ENCODE measurements around the gene TACC2.
"Not testable (repeated sequence)": the region's sequence is repeated elsewhere in the genome, so short reads cannot be mapped to it uniquely, and the experiment has no call there.

Gene TACC2

DNA sequence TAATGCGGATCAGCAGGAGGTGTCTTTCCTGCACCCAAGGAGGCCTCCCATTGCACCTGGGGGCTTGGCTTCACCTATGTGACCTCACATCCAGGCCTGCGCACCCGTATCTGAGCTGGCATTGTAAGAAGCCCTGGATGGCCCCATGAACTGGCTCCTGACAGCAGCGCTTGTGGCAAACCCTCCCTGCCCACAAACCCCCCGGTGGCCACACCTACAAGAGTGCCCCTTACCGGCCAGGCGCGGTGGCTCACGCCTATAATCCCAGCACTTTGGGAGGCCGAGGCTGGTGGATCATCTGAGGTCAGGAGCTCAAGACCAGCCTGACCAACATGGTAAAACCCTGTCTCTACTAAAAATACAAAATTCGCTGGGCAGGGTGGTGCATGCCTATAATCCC, 107.2 kb downstream of the TACC2 start:
- not testable (repeated sequence) for DNase-seq

DNA sequence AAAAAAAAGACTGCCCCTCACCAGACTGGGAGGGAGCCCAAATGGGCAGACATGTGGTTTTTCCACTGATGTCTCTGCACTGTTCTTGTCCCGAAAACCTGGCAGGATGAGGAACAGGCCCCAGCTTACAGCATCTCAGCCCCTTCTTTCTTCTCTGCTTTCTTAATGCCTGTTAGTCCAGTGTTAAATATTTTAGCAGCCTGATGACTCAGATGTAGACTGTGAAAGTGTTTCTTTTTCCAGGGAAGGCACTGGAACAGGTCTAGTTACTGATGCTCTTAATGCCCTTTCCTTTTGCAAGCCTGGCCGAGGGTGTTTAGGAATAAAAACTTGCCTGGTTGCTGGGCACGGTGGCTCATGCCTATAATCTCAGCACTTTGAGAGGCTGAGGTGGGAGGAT, 107.7 kb downstream of the TACC2 start:
- DNase-seq, result no peak

DNA sequence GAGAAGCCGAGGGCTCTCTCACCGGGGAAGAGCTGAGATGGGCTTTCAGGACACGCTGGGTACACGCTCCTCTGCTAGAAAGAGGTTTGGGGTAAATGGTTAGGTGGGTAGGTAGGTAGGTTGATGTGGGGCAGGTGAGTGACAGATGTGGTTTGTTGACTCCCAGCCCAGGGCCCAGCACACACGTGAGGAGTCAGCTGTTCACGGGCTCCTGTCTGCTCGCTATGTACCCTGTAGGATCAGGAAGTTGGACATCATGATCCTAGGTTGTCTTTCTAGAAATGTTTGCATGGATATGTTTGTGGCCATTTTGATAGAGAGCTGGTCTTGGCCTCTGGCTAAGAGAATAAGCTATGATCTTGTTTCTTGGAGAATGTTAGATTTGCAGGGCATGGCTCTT, 109.0 kb downstream of the TACC2 start:
- no peak for DNase-seq

DNA sequence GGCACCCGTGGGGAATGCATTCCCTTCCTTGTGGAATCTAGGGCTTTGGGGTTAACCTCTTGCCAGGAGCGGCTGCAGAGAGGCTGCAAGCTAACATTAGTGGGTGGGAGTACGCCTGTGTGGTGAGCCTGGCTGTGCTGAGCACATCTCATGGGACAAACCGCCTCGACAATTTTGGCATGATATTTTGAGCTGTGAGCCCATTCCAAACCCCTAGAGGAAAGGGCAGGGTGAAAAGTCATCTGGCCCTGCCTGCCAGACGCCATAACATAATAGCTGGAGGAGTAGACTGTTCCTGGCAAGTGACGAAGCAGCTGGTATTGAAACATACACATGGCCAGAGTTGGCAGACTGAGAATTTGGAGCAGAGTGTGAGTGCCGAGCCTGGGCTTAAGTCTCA, 110.0 kb downstream of the TACC2 start:
- no peak for DNase-seq

DNA sequence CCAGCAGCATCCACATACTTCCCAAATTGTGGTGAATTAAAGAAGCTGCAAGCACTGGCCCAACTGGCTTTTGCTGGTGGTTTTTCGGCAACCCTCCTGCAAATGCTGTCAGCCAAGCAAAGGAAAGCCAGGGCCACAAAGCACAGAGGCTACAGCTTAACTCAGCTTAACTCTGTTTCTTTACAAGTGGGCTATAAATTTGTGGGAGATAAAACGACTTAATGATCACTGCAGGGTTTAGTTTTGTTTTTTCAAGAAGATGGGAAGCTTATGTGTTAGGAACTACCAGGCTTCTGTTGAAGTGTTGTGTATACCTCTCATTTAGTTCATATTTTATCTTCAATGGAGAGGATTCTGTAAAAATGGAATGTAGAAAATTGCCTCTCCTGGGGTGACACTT, 110.6 kb downstream of the TACC2 start:
- DNase-seq, result no peak

DNA sequence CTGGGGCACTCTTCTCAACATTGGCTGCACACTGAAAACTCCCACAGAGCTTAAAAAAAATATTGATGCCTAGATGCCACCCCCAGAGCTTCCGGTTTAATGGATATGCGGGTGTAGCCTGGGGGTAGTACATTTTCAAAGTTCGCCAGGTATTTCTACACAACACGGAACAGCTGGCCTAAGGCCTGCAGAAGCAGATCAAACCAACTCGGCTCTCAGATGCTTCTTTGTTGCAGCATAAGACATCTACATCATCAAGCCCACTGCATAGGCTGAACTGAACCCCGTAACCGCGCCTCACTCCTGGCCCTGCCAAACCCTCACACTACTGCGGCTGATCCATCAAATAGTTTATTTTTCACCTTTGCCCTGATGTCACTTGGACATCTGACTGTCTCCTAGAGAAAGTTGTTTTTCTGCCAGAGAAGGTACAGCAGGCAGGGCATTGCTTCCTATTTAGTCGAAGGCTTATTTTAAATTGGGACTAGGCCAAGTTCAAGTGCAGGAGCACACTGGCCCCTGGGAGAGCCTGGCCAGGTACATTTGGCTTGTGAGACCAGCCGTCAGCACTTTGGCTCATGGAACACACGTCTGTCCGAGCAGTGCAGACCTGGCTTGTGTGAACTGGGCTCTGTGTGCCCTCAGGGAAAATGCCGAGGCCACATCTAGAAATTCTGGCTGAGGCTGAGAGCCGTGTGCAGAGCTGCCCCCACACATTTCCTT, 113.3 kb downstream of the TACC2 start:
- DNase-seq, result no peak

DNA sequence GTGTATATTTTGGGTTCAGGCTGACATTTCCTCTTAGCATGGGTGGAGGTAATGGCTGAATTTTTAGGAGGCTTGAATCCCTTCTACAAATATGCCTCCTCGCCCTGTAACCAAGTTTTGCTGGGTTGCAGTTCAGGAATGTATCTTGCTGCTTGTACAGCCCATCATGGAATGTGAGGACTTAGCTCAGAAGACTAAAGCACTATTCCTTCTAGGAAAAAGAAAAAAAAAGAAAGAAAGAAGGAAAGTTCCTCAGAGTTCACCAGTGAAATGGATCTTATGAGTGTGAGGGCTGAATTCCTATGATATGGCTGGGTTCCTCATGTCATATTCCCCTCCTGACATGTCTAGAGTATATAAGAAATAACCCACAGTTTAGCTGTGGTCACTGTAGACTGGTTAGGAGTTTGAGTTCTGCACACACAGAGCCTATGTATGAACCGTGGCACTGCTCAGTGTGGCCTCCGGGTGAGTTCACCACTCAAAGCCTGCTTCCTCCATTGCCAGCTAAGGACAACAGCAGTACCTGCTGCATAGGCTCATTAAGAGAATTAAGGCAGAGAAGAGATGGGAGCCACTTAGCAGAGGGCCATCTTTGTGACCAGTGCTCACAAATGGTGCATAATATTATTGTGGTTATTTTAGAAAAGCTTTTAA, 114.0 kb downstream of the TACC2 start:
- no peak for DNase-seq

DNA sequence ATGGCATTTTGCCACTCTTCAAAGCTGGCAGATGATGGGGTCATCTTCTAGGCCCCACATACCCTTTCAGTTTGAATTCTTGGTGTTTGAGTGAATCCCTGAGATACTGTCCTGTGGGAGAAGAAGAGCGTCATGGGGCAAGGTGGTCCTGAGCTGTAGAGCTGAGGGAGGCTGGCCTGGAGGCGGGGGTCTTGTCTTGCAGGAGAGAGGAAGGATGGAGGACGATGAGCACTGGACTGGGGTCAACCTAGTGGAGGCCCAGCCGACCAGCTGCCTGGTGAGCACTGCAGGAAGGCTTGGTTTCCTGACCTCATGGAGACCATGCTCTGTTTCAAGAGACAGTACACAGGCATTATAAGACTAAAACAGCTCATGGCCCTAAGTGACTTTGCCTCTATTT, 114.6 kb downstream of the TACC2 start:
- DNase-seq, result no peak

DNA sequence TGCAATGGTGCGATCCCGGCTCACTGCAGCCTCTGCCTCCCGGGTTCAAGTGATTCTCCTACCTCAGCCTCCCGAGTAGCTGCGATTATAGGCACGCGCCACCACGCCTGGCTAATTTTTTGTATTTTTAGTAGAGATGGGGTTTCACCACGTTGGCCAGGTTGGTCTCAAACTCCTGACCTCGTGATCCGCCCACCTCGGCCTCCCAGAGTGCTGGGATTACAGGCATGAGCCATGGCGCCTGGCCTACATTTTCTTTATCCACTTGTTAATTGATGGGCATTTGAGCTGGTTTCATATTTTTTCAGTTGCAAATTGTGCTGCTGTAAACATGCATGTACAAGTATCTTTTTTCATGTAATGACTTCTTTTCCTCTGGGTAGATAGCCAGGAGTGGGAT, 119.8 kb downstream of the TACC2 start:
- DNase-seq, result not testable (repeated sequence)

DNA sequence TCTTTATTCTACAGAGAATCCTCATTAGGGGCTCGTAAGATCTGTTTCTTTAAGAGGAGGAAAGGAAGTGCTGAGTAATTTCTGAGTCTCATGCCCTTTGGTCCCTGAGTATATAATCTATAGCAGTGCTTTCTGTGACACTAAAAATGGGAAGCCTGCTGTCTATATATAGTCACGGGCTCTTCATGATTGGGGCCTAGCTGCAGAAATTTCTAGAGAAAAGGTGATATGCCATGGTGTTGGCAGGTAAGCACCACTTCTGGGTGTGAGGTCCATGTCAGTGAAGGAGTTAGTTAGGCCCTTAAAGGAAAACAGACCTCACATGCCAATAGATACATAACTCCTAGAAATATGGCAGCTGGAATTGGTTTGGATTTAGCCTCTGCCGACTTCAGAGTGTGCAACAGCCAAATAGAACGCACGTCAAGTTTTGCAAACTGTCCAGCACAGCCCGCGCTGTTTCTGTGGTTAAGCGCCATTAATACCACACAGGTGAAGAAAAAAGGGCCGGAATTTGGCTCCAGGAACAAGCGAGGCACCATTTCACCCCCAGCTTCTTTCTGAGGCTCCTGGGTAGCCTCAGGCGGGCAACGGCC, 123.2 kb downstream of the TACC2 start:
- peak; percentile 8 for DNase-seq

DNA sequence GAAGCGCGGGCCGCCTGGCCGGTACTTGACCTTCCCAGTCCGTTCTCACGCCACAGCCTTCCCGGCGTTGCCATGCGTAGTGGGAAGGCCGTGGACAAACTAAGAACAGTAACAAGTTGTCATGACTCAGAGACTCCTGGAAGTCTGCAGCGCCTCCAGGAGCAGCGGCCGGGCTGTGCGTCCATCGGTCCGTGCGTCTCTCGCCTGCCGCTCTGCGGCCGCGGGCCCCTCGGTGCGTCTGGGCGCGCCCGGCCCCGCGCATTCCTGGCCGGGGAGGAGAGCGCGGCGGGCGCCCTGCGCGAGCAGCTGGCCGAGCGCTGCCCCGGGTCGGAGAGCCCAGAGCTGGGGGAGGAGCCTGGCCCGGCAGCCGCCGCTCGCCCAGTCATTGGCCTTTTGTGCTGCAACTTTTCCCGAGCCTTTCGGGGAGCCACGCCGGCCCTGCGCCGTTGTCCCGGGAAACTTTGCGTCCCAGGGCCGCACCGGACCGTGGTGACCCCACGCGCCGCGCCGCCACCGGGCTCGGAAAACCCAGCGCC, 123.7 kb downstream of the TACC2 start:
- DNase-seq, result peak; percentile 57

DNA sequence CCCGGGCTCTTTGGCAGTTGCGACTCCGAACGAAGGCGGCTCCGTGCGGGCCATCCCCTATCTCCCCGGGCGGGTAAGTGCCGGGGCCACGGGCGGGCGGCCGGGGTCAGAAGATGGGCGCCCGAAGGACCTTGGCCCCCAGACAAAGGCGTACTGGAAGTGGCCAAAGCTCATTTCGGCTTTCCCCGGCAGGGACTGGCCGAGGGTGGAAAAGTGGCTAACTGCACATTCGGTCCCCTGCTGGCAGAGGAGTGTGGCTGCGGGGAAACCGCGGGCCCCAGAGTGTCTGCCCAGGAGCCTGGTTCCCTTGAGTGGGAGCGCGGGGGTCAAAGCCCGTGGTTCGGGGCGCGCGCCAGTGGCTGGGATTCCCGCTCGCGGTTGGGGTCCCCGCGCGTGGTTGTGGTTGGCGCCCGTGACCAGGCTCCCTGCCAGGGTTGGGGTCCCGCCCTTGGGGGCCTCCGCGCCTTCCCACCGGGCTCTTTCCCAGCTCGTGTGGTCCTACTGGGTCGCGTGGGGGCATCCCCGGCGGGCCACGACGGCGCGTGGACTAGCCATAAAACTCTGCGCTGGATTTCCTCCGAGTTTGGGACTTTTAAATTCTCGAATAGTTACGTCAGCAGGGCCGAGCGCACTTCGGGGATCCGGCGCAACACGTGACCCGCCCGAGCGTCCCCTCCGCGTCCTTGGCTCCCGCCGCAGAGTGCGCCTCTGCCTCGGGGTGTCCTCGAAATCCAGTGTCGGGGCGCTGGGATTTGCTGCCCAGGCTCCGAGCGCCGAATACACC, 124.4 kb downstream of the TACC2 start:
- peak; percentile 59 for DNase-seq

DNA sequence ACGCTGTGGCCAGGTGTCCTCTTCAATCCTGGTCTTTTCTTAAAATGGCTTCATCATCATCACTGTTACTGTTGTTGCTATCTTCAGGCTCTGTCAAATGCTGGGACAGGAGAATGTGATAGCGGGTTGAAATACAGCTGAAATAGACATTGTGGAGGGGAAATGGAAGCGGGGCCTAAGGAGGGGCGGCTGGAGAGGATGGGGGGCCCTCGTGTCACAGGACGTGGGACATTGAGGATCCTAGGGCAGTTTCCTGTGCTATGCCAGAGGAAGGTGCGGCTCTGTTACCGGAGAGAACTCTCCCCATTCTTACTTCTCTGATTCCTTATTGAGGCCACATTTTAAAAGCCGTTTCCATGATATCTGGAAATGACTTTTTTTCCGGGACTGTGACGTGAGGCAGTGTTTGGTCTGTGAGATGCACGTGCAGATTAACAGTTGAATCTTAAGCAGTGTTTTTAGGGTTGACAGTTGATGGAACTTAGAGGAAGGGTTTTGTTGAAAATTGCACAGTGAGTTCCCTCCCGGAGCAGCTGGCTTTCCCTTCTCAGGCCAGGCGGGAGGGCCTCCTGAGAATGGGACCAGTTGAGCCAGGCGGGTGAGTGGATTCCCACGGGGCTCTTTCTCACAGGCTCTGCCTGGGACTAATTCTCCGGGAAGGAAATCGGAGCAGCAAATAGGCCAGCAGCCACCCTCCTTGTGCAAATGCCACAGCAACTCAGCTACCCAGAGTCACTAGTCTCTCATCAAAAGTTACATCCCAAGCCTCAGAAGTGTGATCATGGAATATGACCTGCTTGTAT, 125.2 kb downstream of the TACC2 start:
- DNase-seq, result no peak

DNA sequence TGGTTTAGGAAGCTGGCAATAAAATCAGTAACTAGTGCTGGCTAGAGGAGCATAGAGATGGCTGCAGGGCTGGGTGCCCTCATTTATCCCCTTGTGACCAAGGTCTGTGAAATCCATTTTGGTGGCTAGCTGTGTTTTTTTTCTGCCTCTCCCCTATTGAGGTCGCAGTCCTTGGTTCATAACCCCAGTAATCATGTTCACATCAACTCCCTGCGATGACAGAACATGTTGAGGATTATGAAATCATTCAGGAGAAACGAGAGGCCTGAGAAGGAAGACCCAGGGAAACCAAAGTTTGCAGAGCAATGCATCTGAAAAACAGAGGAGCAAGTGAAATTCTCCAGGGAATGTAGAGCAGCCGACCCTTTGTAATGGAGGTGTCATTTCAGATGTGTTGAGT, 126.9 kb downstream of the TACC2 start:
- DNase-seq, result no peak

DNA sequence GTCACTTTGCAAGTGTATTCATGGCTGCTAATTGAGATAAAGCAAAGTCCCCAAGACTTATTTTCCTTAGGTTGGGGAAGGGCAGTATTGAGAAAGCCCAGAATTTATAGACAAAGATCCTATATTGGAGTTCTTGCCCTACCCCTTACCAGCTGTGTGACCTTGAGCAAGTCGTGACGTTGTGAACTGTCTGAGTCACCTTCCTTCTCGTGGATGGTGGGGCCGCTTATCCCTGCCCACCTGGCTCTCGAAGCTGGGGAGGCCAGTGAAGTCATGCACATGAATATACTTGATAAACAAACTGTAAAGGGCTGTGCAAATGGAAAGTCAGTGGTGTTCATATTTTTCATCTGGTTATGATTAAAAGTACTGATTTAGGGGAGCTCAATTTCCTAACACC, 127.4 kb downstream of the TACC2 start:
- no peak for DNase-seq

DNA sequence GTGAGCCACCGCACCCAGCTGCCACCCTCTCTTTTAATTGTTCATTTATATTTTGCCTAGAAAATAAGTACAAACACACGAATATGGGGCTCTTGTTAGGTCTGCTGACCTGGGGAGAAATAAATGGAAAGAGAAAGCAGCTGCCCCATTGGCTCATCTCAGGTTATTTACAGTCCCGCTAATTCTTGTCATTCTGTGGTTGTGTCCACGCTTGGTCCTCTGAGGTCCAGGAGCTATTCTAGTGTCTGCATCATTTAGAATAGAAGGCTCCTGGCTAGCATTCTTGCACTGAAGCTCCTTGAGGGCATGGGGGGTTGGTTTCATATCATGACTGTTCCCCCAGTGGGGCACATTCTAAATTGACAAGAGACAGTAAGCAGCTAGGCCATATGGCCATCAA, 128.5 kb downstream of the TACC2 start:
- no peak for DNase-seq

DNA sequence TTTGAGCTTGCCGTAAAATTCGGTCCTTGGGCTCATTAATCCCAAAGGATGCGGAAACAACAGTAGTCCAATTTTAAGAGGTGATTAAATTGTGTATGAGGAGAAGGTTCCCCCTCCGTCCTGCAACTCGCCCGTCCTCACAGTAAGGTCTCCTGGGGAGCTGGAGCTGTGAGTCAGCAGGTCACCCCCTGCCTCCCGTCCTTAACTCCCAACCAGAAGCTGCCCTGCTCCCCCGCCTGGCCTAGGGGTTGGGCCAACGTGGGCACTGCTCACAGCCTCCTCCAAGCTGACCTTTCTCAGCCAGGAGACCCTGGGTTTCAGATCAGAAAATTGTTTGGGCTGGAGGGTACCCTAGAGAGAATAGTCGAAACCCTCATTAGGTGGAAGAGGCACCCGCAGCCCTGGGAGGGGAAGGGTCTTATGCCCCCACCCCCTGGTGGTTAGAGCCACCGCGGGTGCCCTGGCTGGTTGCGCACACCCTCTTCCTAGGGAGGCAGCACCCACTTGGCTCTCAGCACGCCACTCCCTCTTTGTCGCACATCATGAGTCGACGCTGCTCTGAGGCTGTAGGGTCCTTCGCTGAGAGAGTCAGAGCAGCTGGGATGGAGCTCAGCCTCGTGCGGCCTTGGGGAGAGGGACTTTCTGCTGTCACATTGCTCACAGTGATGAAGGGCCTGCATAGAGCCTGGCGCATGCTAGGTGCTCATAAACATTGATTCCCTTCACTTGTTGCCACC, 131.2 kb downstream of the TACC2 start:
- no peak for DNase-seq

DNA sequence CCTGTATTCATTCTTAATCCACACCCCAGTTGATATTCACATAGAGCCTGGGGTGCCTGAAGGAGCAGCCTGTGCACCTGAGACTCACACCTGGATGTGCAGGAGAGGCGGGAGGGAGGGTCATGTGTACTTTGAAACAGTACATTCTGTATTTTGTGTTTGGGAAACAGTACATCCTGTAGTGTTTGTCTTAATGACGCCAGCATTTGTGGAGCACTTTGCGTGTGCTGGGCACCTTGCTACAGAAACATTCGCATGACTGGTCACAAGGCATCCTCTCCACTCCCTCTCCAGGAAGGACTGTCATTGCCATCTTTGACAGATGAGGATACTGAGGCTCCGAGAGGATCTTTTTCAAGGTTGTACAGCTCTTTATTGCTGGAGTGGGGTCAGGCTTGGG, 132.1 kb downstream of the TACC2 start:
- DNase-seq, result no peak

DNA sequence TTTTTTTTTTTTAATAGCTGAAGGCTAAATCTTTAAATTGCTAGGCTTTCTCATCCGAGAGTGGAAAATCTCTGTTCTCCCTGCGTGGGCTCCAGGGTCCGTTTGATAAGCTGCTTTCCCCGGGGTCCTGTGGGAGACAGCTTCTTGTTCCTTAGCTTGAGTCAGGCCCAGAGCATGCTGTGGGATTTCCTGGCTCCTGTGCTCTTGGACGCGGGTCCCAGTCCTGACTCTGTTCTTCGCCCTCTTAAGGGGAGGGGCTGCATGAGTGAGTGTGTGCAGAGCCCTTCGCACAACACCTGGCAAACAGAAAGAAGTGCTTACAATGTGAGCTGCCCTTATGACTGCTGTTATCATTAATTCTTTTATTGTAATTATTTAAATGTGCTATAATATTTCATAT, 133.5 kb downstream of the TACC2 start:
- no peak for DNase-seq

DNA sequence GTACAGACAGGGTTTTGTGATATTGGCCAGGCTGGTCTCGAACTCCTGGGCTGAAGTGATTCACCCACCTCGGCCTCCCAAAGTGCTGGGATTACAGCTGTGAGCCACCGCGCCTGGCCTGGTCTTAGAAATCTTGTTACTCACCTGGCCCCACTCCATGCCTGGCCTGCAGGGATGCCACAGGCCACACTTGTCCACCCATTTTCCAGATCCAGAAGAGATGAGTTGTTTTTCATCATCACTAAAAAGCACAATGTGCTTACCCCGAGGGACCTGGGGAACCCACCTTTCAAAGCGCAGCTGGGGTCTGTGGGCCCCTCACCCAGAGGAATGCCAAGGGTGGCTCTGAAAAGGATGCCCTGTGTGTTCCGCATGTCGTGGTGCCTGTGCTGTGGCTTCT, 134.2 kb downstream of the TACC2 start:
- no peak for DNase-seq

DNA sequence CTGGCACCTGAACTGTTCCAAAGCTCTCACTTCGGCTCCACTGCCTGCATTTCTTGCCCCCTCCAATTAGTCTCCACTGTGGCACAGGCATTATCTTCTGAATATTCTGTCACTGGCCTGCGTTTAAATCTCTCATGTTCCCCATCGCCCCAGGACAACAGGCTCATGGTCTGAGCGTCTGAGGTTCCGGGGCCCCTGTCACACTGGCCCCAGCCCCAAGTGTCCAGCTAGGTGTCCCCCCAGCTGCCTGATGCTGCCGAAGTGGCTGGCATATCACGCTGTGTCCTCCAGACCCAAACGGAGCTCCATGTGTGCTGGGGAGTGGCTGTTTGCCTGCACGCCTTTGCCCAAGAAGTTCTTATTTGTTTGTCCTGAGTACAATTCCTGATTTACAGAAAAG, 135.4 kb downstream of the TACC2 start:
- DNase-seq, result no peak

DNA sequence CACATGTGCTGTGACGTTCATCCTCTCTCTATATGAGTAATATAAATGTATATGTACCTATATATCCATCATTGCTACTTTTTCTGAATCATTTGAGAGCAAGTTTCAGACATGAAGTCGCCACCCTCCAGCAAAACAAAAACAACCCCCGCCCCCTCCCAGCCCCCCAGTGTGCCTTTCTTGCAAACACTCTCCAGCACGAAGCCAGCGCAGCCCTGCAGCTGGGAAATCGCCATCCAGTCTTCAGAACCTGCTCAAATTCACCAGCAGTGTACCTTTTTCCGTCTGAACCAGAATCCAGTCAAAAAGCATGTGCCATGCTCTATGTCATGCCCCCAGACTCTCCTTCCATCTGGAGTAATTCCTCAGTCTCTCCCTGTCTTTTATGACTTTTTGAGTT, 135.8 kb downstream of the TACC2 start:
- no peak for DNase-seq

Data from RPMI8226 (cell line).